MG63 (cell line): ENCODE results near the gene TPSG1. TPM values are rescaled to one million over a fixed set of nuclear protein-coding genes. Genes with fewer than 3 reads are reported as not detected.
"Not testable (repeated sequence)": the region's sequence is repeated elsewhere in the genome, so short reads cannot be mapped to it uniquely, and the experiment has no call there.

ENCODE experiments used
- DNase-seq: peaks from one replicate; pipeline ENCODE4 v3.0.0-alpha.2; 2020
- H3K27me3 ChIP-seq: fragments of 250-450 bp; sonication (Bioruptor Pico); 2 replicates; pipeline ENCODE4 v1.5.1; 2020; ENCODE audit warnings: mild to moderate bottlenecking, moderate library complexity
- H3K36me3 ChIP-seq: fragments of 250-450 bp; sonication (Bioruptor Pico); 2 replicates; pipeline ENCODE4 v1.5.1; 2020; ENCODE audit warnings: mild to moderate bottlenecking, moderate library complexity
- H3K4me3 ChIP-seq: fragments of 250-450 bp; sonication (Bioruptor Pico); 2 replicates; pipeline ENCODE4 v1.5.1; 2020; ENCODE audit warnings: mild to moderate bottlenecking, moderate library complexity
- H3K9me3 ChIP-seq: fragments of 250-450 bp; sonication (Bioruptor Pico); 2 replicates; pipeline ENCODE4 v1.5.1; 2020; ENCODE audit warnings: mild to moderate bottlenecking, moderate library complexity
- total RNA-seq: library from RNA; depleted of rRNA; stranded (reverse); fragments of >200 nt; shearing (Covaris generic); gene quantifications from 2 replicates; pipeline ENCODE4 v1.2.3, GENCODE V29; 2014; ENCODE audit warnings: low replicate concordance; rRNA removed

The TPSG1 gene
- 1.7 and 1.9 TPM in 2 replicates for total RNA-seq

DNA sequence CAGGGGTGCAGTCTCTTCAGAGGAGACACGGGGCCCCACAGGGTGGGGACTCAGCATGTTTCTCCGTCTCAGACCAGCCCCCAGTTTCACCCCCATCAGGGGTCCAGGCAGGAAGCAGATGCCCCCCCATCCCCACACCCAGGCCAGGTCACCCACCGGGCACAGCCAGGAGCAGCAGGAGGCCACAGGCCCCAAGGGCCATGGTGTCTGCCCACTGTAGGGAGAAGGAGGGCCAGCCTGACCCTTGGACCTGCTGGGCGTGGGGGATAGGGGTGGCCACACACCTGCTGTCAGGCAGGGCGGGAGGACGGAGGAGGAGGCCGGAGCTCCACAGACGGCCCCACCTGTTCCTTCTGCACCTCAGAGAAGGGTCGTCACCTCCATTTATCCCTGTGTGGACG lies at the start of gene TPSG1:
TSS of gene TPSG1 (minus strand) at position 218 of the 401 bp plus-strand sequence. CDS start at position 202, 16 bp downstream.
- H3K27me3 ChIP-seq = no peaks in the 10 kb centered on the region; the same call in 1 of the 2 replicates
- no peak within 1 kb of the TSS for H3K4me3 ChIP-seq
- DNase-seq = no peak
- H3K36me3 ChIP-seq = no peaks in the 10 kb centered on the region
- no peaks in the 10 kb centered on the region for H3K9me3 ChIP-seq

DNA sequence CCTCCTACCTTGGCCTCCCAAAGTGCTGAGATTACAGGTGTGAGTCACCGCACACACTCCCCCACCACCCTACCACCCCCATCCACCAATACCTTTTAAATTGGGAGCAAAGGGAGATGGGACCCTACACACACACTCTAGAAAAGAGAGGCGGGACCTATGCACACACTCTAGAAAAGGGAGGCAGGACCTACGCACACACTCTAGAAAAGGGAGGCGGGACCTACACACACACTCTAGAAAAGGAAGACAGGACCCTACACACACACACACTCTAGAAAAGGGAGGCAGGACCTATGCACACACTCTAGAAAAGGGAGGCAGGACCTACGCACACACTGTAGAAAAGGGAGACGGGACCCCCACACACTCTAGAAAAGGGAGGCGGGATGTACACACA lies 49.7 kb upstream of the TPSG1 start:
- DNase-seq = no peak
- Histone ChIP-seq H3K27me3 (peaks cover 44% of the 10 kb centered on the region), H3K36me3 (no peaks in the 10 kb centered on the region), H3K9me3 (no peaks in the 10 kb centered on the region), H3K4me3 (no peak overlapping the region)

DNA sequence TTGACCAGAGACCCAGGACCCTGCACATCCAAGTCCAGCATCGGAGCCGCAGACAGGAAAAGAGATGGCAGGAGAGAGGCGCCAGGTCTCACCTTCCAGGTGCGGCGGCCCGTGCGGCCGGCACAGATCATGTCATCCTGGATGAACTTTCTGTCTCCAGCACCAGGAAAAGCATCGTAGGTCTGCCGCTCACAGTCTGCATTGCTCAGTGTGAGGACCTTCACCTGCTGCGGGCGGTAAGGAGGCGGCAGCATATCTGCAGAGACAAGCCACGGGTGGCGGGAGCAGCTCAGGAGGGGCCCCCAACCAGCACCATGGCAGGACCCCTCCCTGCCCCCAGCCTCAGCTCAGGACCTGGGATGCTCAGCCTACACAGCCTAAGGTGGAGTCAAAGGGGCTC lies 48.7 kb upstream of the TPSG1 start:
- Histone ChIP-seq H3K27me3 (peaks cover 43% of the 10 kb centered on the region), H3K36me3 (no peaks in the 10 kb centered on the region), H3K4me3 (no peak overlapping the region), H3K9me3 (no peaks in the 10 kb centered on the region)
- DNase-seq = no peak

DNA sequence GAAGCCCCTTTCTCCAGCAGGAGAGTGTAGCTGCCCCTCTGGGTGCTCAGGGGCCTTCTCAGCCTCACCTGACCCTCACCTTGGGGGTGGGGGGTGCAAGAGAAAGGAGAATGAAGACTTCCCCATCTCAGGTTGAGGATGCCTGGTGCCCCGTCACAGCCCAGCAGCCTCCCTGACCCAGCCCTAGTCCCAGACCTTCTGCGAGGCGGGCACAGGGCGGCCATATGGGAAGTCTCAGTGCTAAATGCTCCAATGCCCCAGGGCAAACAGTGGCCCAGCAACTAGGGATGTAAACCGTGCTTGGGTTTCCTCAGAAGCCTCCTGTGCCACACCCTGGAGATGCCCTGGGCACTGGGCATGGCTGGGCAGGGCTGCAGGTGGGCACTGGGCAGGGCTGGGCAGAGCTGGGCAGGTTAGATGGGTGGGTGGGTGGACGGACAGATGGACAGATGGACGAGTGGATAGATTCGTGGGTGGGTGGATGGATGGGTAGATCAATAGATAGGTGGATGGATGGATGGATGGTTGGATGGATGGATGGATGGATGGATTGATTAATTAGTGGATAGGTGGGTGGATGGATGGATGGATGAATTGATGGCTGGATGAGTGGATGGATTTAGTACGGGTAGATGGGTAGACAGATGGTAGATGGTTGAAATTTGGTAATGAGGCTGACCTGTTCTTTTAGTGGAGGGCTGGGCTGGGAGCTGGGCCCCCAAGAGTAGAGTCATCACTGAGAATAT lies 47.6 kb upstream of the TPSG1 start:
- no peaks in the 10 kb centered on the region for H3K36me3 ChIP-seq
- H3K9me3 ChIP-seq = no peaks in the 10 kb centered on the region
- no peak for DNase-seq
- peaks cover 40% of the 10 kb centered on the region for H3K27me3 ChIP-seq
- H3K4me3 ChIP-seq = no peak overlapping the region

DNA sequence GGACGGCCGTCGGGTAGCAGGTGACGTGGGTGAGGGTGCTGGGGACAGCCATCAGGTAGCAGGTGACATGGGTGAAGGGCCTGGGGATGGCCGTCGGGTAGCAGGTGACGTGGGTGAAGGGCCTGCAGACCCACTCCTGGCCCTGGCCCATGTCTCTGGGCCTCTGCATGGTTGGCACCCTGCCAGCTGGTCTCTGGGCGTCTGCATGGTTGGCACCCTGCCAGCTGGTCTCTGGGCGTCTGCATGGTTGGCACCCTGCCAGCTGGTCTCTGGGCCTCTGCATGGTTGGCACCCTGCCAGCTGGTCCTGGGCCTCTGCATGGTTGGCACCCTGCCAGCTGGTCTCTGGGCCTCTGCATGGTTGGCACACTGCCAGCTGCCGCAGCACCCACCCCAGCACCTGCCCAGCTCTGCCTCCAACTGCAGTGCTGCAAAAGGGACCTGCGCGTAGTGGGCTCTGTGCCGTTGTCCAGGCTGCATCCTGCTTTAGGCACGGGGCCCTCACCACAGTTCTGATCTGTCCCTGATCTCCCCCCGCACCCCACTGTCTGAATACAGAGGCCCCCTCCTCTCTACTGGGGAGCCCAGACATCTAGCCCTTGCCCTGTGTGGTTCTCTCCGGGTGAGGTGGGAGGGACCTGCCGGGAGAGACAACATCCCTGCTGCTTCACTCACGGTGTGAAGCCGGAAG lies 46.8 kb upstream of the TPSG1 start:
- peaks cover 32% of the 10 kb centered on the region for H3K27me3 ChIP-seq
- H3K4me3 ChIP-seq, H3K9me3 ChIP-seq, H3K36me3 ChIP-seq: not testable (repeated sequence)
- DNase-seq = peak; percentile 28

DNA sequence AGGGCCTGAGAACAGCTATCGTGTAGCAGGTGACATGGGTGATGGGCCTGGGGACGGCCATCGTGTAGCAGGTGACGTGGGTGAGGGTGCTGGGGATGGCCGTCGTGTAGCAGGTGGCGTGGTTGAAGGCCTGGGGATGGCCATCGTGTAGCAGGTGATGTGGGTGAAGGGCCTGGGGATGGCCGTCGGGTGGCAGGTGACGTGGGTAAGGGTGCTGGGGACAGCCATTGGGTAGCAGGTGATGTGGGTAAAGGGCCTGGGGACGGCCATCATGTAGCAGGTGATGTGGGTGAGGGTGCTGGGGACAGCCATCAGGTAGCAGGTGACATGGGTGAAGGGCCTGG lies 46.3 kb upstream of the TPSG1 start:
- Histone ChIP-seq H3K36me3 (no peaks in the 10 kb centered on the region), H3K4me3 (no peak overlapping the region), H3K9me3 (no peaks in the 10 kb centered on the region), H3K27me3 (peaks cover 34% of the 10 kb centered on the region)
- no peak for DNase-seq

DNA sequence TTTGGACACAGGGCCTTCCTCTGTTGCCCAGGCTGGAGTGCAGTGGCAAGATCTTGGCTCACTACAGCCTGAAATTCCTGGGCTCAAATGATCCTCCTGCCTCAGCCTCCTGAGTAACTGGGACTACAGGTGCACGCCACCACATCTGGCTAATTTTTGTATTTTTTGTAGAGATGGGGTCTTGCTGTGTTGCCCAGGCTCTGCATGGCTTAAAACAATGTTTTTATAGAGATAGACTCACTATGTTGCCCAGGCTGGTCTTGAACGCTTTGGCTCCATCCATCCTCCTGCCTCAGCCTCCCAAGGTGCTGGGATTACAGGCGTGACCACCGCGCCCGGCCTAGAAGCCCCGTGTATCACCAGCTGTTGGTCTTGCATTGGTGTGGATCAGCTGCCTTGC lies 44.4 kb upstream of the TPSG1 start:
- not testable (repeated sequence) for H3K9me3 ChIP-seq, DNase-seq, H3K4me3 ChIP-seq, H3K36me3 ChIP-seq
- H3K27me3 ChIP-seq = peaks cover 26% of the 10 kb centered on the region

DNA sequence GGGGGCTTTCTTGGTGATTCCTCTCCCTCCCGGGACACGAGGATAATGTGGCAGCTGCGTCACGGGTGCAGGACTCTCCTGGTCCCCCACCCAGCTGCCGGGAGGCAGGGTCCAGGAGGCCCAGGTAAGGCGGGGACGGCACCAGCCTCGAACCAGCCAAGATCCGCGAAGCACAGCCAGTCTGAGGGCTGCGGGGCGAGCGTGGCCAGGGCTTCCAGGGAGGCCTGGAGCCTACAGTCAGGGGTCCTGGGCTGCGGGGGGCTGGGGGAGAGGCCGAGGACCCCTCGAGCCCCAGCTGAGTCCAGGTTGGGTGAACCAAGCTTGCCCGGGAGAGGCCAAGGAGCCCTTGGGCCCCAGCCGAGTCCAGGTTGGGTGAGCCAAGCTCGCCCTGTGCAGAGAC lies 40.8 kb upstream of the TPSG1 start:
- DNase-seq = no peak
- Histone ChIP-seq H3K9me3 (no peaks in the 10 kb centered on the region), H3K4me3 (no peak overlapping the region), H3K36me3 (no peaks in the 10 kb centered on the region), H3K27me3 (peaks cover 37% of the 10 kb centered on the region)

DNA sequence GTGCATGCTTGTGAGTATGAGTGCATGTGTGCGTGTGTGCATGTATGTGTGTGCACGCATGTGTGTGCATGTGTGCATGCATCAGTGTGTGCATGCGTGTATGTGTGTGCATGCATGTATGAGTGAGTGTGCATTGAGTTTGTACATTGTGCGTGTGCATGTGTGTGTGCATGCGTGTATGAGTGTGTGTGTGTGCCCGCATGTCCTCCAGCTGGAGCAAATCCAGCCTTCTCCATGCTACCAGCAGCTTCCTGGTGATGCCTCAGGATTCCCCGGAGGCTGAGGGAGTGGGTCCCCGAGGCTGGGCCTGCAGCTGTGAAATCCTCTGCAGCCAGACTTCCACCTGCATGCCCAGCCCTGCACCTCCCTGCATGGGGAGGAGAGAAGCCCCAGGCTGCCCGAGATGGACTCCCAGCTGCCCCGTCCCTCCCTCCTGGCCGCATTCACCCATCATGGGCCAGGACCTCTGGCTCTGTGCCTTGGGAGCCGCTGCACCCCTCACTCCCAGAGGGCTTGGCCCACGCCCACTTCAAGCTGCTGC lies 40.1 kb upstream of the TPSG1 start:
- Histone ChIP-seq H3K36me3 (no peaks in the 10 kb centered on the region), H3K4me3 (no peak overlapping the region), H3K9me3 (no peaks in the 10 kb centered on the region), H3K27me3 (peaks cover 44% of the 10 kb centered on the region)
- DNase-seq = no peak

DNA sequence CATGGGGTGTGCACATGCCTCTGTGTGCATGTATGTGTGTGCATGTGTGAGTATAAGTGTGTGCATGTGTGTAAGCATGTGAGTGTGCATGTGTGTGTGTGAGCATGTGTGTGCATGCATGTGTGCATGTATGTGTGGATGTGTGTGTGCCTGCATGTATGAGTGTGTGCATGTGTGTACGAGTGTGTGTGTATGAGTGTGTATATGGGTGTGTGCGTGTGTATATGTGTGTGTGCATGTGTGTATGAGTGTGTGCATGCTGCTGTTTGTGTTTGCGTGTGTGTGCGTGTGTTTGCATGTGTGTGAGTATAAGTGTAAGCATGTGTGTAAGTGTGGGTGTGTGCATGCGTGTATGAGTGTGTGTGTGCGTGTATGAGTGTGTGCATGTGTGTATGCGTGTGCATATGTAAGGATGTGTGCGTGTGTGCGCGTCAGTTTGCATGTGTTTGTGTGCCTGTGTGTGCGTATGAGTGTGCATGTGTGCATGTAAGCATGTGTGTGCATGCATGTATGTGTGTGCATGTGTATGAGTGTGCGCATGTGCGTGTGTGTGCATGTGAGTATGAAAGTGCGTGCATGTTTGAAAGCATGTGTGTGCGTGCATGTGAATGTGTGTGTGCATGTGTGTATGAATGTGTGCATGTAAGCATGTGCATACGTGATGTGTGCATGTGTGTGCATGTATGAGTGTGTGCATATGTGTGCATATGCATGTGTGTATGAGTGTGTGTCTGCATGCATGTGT lies 39.4 kb upstream of the TPSG1 start:
- DNase-seq = no peak
- Histone ChIP-seq H3K27me3 (peaks cover 50% of the 10 kb centered on the region), H3K4me3 (no peak overlapping the region), H3K36me3 (no peaks in the 10 kb centered on the region), H3K9me3 (no peaks in the 10 kb centered on the region)

DNA sequence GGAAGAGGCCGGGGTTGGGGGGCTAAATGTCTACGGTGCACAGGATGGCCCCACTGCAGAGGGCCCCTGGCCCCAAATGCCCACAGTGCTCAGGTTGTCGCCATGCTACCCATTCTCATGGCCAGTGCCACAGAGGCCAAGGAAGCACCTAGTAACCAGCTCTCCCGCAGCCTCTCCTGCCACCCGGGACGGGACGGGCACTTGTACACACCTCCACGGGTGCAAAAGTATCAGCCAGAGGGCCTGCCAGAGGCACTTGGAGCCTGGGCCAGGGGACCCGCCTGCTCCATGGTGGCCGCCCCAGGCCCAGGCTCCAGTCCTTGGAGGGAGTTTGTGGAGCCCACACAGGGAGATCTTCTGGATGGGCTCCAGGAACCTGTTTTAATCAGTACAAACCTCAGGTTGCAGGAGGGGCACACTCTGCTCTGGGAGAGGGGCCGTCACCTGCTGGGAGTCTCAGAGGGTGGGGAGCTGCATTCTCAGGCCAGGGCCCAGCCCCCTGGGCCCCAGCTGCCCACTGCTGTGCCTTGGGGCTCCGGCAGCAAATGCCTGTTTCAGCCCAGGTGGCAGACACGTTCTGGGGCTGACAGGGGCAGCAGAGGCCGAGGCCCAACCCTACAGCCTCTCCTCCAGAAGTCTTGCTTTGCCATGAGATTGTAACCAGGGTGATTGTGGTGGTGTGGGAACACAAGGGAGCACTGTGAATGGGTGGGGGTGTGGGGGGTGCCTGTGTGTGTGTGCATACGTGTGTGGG lies 38.7 kb upstream of the TPSG1 start:
- no peak for DNase-seq
- Histone ChIP-seq H3K36me3 (no peaks in the 10 kb centered on the region), H3K4me3 (no peak overlapping the region), H3K27me3 (peaks cover 58% of the 10 kb centered on the region), H3K9me3 (no peaks in the 10 kb centered on the region)

DNA sequence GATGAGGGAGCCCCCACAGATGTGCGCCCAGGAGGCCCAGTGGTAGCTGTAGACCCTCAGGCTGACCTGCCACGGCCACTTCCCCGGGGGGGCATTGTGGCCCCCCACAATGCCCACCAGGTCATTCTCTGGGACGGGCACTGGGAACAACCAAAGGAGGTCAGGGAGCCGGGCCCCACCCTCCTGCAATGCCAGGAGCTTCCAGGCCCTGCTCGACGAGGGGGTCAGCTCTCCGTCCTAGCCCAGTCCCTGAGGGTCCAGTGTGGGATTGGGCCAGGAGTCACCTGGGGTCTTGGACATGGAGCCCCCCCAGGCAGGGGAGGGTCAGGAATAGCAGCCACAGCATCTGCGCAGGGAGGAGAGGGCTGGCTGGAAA lies 37.8 kb upstream of the TPSG1 start:
- DNase-seq = no peak
- peaks cover 58% of the 10 kb centered on the region for H3K27me3 ChIP-seq
- H3K36me3 ChIP-seq = no peaks in the 10 kb centered on the region
- no peaks in the 10 kb centered on the region for H3K9me3 ChIP-seq
- no peak overlapping the region for H3K4me3 ChIP-seq

DNA sequence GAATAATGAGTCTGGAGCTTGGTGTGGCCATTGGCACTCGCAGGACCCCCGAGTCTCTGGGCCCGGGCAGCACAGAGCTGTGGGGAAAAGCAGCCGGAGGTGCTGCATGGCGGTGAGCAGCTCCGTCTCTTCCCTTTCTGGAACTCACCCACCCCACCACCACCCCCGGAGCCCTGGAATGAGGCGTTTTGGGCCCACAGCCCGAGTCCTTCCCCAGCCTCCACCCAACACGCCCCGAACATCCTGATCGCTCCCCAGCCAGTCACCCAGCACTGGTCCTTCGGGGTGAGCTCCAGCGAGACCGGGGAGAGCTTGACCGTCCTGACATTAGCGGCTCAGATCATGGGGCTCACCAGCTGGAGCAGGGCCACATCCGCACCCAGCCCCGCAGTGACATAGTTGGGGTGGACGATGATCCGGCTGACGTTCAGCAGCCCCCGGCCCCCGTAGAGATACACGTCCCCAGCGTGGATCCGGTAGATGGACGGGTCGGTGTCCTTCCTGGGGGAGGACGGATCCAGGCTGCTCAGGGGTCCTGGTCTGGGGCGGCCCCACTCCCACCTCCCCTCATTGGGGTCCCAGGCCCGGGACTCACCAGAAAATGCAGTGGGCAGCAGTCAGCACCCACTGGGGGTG lies 37.3 kb upstream of the TPSG1 start:
- Histone ChIP-seq H3K4me3 (no peak overlapping the region), H3K9me3 (no peaks in the 10 kb centered on the region), H3K27me3 (peaks cover 58% of the 10 kb centered on the region), H3K36me3 (no peaks in the 10 kb centered on the region)
- DNase-seq = no peak

DNA sequence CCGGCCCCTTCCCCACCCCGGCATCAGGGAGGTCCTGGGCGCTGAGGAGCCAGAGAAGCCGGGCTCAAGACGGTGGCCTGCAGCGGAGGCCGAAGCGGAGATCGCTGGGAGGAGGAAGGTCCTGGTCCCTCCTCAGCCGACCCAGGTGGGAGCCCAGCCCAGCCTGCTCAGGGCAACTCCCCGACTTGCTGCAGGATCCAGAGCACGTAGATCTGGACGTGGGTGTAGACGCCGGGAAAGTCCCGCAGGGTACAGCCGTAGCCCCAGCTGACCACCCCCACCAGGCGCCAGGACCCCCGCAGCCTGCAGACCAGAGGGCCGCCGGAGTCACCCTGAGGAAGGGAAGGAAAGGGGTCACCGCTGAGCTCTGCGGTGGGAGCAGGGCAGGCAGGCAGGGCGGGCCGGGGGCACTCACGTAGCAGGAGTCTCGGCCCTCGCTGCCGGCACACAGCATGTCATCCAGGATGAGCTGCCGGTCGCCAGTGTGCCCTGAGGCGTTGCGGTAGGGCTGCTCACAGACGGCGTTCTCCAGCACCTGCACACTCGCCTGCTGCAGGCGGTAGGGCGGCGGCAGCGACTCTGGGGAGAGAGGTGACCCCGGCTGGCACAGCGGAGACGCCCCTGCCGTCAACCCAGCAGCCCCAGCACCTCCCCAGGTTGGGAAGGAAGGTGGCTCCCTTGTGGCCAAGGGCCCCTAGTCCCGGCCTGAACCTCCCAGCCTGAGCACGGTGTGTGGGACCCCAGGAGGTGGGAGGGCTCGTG lies 36.2 kb upstream of the TPSG1 start:
- Histone ChIP-seq H3K36me3 (no peaks in the 10 kb centered on the region), H3K27me3 (peaks cover 55% of the 10 kb centered on the region), H3K4me3 (no peak overlapping the region), H3K9me3 (no peaks in the 10 kb centered on the region)
- no peak for DNase-seq

DNA sequence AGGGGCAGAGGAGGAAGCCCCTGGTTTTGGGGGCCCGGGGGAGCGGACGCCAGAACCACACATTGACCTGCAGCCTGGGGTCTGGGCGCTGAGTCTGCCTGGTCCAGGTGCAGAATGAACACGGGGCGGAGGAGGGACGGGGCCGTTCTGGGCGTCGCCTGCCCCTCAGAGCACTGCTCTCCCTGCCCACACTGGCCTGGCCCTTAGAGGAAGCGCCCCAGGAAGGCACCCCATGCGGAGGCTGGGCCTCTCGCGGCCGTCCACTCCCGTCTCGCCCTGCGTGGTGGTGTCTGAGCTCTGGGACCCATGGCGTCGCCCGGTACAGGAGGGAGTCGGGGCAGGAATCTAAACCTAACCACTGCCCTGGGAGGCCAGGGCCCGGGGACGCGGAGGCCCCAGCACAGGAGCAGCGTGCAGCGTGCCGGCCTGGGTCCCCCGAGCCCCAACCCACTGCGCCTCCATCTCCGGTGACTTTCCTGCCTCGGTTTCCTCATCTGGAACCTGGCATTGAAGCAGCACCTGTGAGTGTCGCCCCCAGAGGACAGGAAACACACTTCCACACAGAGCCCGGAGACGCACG lies 35.1 kb upstream of the TPSG1 start:
- no peak overlapping the region for H3K4me3 ChIP-seq
- H3K27me3 ChIP-seq = peaks cover 52% of the 10 kb centered on the region
- no peak for DNase-seq
- no peaks in the 10 kb centered on the region for H3K36me3 ChIP-seq
- H3K9me3 ChIP-seq = no peaks in the 10 kb centered on the region
